ENCODE results near the gene FGF1.

FGF1 gene

GRCh38 chr5:142642427-142642826, 43.5 kb downstream of the FGF1 start:
- DNase-seq (ENCODE audit: low spot score), result no peak

- no peak for DNase-seq (ENCODE audit: low spot score)
Measured at GRCh38 chr5:142641711-142642110, 44.2 kb downstream of the FGF1 start.

- DNase-seq (ENCODE audit: low spot score), result no peak
Measured at GRCh38 chr5:142640316-142641005, 45.4 kb downstream of the FGF1 start.

GRCh38 chr5:142639455-142639854, 46.4 kb downstream of the FGF1 start:
- DNase-seq (ENCODE audit: low spot score), result no peak

GRCh38 chr5:142637871-142638270, 48.0 kb downstream of the FGF1 start:
- DNase-seq (ENCODE audit: low spot score), result no peak

GRCh38 chr5:142636698-142637324, 49.1 kb downstream of the FGF1 start:
- no peak for DNase-seq (ENCODE audit: low spot score)

- DNase-seq (ENCODE audit: low spot score), result no peak
Measured at GRCh38 chr5:142636093-142636492, 49.8 kb downstream of the FGF1 start.

- DNase-seq (ENCODE audit: low spot score), result no peak
Measured at GRCh38 chr5:142634216-142635011, 51.5 kb downstream of the FGF1 start.

GRCh38 chr5:142630927-142631539, 54.9 kb downstream of the FGF1 start:
- DNase-seq (ENCODE audit: low spot score), result no peak

GRCh38 chr5:142627383-142628217, 58.3 kb downstream of the FGF1 start:
- DNase-seq (ENCODE audit: low spot score), result no peak

GRCh38 chr5:142626786-142627185, 59.1 kb downstream of the FGF1 start:
- no peak for DNase-seq (ENCODE audit: low spot score)

GRCh38 chr5:142626099-142626498, 59.8 kb downstream of the FGF1 start:
- DNase-seq (ENCODE audit: low spot score), result no peak

GRCh38 chr5:142621227-142621626, 64.7 kb downstream of the FGF1 start:
- DNase-seq (ENCODE audit: low spot score), result no peak

- no peak for DNase-seq (ENCODE audit: low spot score)
Measured at GRCh38 chr5:142619815-142620214, 66.1 kb downstream of the FGF1 start.

GRCh38 chr5:142618130-142618523, 67.8 kb downstream of the FGF1 start:
- DNase-seq (ENCODE audit: low spot score), result peak; percentile 84

GRCh38 chr5:142617416-142618129, 68.3 kb downstream of the FGF1 start:
- DNase-seq (ENCODE audit: low spot score), result no peak

GRCh38 chr5:142615948-142616347, 69.9 kb downstream of the FGF1 start:
- no peak for DNase-seq (ENCODE audit: low spot score)

- DNase-seq (ENCODE audit: low spot score), result no peak
Measured at GRCh38 chr5:142614054-142614453, 71.8 kb downstream of the FGF1 start.

- no peak for DNase-seq (ENCODE audit: low spot score)
Measured at GRCh38 chr5:142613271-142613671, 72.6 kb downstream of the FGF1 start.

- DNase-seq (ENCODE audit: low spot score), result no peak
Measured at GRCh38 chr5:142612494-142613270, 73.2 kb downstream of the FGF1 start.
